ENCODE data around the gene DGKH.

DGKH gene

DNA sequence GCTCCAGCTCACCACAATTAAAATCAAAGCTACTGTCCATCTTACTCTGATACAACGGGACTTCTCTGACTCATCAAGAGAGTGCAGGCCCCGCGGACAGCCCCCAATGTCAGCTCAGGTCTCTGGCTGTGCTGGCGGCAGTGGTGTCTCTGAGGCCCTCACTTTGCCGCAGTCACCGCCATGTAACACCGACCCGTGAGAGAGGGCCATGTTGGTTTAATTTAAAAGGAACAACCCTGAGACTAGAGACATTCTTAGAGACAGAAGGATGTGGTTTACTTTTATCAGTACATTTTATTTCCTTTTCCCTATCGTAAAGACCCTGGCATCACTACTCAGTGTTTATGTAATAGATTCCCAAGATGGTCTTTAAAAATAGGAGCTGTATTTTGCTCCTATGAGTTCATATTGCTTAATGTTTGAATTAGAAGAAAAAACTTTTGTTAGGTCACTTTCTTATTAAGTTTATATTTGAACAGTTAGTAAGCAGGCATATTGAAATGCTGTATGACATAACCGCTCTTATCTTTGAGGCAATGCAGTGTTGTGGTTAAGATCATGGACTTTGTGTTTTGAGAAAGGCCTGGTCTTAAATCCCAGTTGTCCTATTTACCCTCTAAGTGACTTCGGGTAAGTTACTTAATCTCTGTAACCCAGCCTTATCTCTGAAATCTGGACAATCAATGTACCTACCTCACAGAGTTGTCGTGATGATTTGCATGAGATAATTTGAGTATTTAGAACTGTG lies 23.4 kb downstream of the DGKH start:
- no peak overlapping the region for H3K27ac ChIP-seq (ENCODE audit: low read length)
- no peak for DNase-seq

DNA sequence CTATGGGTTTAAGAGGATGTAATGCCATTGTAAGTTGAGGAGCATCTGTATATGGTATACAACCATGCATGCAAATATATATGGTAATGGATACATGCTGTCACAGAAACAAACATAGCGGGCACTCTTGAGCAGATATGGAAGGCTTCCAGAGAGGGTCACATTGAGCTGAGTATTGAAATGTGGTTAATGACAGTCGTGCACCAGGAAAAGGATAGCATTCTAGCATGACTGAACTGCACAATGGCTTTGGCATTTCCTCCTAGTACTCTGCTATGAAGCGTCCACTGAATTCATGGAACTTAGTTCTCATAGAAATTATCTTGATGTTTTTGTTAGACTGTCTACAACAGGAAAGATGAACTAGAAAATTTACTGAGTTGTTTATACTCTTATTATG lies 25.2 kb downstream of the DGKH start:
- Histone ChIP-seq H3K79me2 (ENCODE audit: low read length) (no peaks in the 10 kb centered on the region), H3K4me1 (ENCODE audit: low read length) (peaks cover 4% of the 10 kb centered on the region; the same call in 1 of the 2 replicates), H3K9ac (ENCODE audit: low read length) (no peak overlapping the region), H3K9me2 (replicated peaks; ENCODE audit: insufficient read depth, low read length) (no peaks in the 10 kb centered on the region), H2AFZ (ENCODE audit: low read length) (no peak overlapping the region), H3K27ac (ENCODE audit: low read length) (no peak overlapping the region), H3K27me3 (replicated peaks; ENCODE audit: insufficient read depth, low read length) (no peaks in the 10 kb centered on the region), H3K9me3 (replicated peaks; ENCODE audit: insufficient read depth, low read length) (no peaks in the 10 kb centered on the region), H3F3A (ENCODE audit: insufficient read depth, low read length) (no peaks in the 10 kb centered on the region), H3K36me3 (replicated peaks; ENCODE audit: insufficient read depth, low read length) (no peaks in the 10 kb centered on the region), H4K20me1 (ENCODE audit: insufficient read depth, low read length) (no peaks in the 10 kb centered on the region), H3K4me3 (ENCODE audit: low read length) (no peak overlapping the region), H3K4me2 (ENCODE audit: low read depth, low read length) (no peak overlapping the region)
- DNase-seq: no peak
- TF ChIP-seq EZH2phosphoT487 (IDR thresholded peaks at IDR 0.05; ENCODE audit: low read length) (no peak), EZH2 (optimal IDR thresholded peaks at IDR 0.05; ENCODE audit: low read depth, low read length) (no peak)
- TF ChIP-seq, protein P1, sequence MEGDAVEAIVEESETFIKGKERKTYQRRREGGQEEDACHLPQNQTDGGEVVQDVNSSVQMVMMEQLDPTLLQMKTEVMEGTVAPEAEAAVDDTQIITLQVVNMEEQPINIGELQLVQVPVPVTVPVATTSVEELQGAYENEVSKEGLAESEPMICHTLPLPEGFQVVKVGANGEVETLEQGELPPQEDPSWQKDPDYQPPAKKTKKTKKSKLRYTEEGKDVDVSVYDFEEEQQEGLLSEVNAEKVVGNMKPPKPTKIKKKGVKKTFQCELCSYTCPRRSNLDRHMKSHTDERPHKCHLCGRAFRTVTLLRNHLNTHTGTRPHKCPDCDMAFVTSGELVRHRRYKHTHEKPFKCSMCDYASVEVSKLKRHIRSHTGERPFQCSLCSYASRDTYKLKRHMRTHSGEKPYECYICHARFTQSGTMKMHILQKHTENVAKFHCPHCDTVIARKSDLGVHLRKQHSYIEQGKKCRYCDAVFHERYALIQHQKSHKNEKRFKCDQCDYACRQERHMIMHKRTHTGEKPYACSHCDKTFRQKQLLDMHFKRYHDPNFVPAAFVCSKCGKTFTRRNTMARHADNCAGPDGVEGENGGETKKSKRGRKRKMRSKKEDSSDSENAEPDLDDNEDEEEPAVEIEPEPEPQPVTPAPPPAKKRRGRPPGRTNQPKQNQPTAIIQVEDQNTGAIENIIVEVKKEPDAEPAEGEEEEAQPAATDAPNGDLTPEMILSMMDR (IDR thresholded peaks at IDR 0.05; ENCODE audit: low read length): no peak

More for the DNA sequence above, 23.4 kb downstream of the DGKH start:
- TF ChIP-seq, protein P1 (IDR thresholded peaks at IDR 0.05; ENCODE audit: low read length): no peak
- TF ChIP-seq EZH2phosphoT487 (IDR thresholded peaks at IDR 0.05; ENCODE audit: low read length) (no peak), EZH2 (optimal IDR thresholded peaks at IDR 0.05; ENCODE audit: low read depth, low read length) (no peak)
- Histone ChIP-seq H2AFZ (ENCODE audit: low read length) (no peak overlapping the region), H3F3A (ENCODE audit: insufficient read depth, low read length) (no peaks in the 10 kb centered on the region), H3K4me2 (ENCODE audit: low read depth, low read length) (no peak overlapping the region), H3K27me3 (replicated peaks; ENCODE audit: insufficient read depth, low read length) (no peaks in the 10 kb centered on the region), H3K79me2 (ENCODE audit: low read length) (no peaks in the 10 kb centered on the region), H3K4me1 (ENCODE audit: low read length) (peaks cover 4% of the 10 kb centered on the region; the same call in 1 of the 2 replicates), H3K9me3 (replicated peaks; ENCODE audit: insufficient read depth, low read length) (no peaks in the 10 kb centered on the region), H4K20me1 (ENCODE audit: insufficient read depth, low read length) (no peaks in the 10 kb centered on the region), H3K4me3 (ENCODE audit: low read length) (no peak overlapping the region), H3K9me2 (replicated peaks; ENCODE audit: insufficient read depth, low read length) (no peaks in the 10 kb centered on the region), H3K36me3 (replicated peaks; ENCODE audit: insufficient read depth, low read length) (no peaks in the 10 kb centered on the region), H3K9ac (ENCODE audit: low read length) (no peak overlapping the region)

DNA sequence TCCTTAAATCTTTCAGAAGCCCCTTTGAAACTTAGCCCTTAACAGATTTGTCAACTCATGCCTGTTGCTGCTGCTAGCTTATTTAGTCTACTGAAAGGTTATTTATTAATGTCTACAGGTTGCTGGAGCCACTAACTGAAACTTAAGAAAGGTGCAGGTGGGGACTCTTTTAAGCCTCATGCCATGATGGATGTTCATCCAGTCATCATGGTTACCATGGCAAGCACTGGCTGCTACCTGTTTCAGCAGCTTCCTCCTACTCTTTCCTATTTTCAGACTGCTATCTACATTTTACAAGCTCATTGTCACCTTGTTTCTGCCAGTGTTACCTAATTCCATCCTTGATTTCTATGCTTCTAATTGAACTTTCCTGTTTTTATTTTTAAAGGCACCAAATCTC lies 27.1 kb downstream of the DGKH start:
- H3K36me3 ChIP-seq (replicated peaks; ENCODE audit: insufficient read depth, low read length): no peaks in the 10 kb centered on the region
- DNase-seq: peak; percentile 28
- H3K4me3 ChIP-seq (ENCODE audit: low read length): no peak overlapping the region
- H3K9me3 ChIP-seq (replicated peaks; ENCODE audit: insufficient read depth, low read length): no peaks in the 10 kb centered on the region
- TF ChIP-seq, protein P1 (IDR thresholded peaks at IDR 0.05; ENCODE audit: low read length): no peak
- TF ChIP-seq EZH2 (optimal IDR thresholded peaks at IDR 0.05; ENCODE audit: low read depth, low read length) (no peak), EZH2phosphoT487 (IDR thresholded peaks at IDR 0.05; ENCODE audit: low read length) (no peak)
- no peaks in the 10 kb centered on the region for H3K27me3 ChIP-seq (replicated peaks; ENCODE audit: insufficient read depth, low read length)
- H3K4me2 ChIP-seq (ENCODE audit: low read depth, low read length): no peak overlapping the region
- peaks cover 4% of the 10 kb centered on the region; the same call in 1 of the 2 replicates for H3K4me1 ChIP-seq (ENCODE audit: low read length)
- no peak overlapping the region for H3K9ac ChIP-seq (ENCODE audit: low read length)
- no peak overlapping the region for H2AFZ ChIP-seq (ENCODE audit: low read length)
- H3K27ac ChIP-seq (ENCODE audit: low read length): no peak overlapping the region
- H3F3A ChIP-seq (ENCODE audit: insufficient read depth, low read length): no peaks in the 10 kb centered on the region
- H4K20me1 ChIP-seq (ENCODE audit: insufficient read depth, low read length): no peaks in the 10 kb centered on the region
- no peaks in the 10 kb centered on the region for H3K79me2 ChIP-seq (ENCODE audit: low read length)
- no peaks in the 10 kb centered on the region for H3K9me2 ChIP-seq (replicated peaks; ENCODE audit: insufficient read depth, low read length)
